HG03342 (cell line): Measurements from ENCODE around the gene MME.
"Not testable (repeated sequence)": the region's sequence is repeated elsewhere in the genome, so short reads cannot be mapped to it uniquely, and the experiment has no call there.

ENCODE experiments used
- ATAC-seq: cut with Tn5 transposase; IDR thresholded peaks from one replicate; pipeline ENCODE4 v1.9.1; 2021; ENCODE audit warnings: mild to moderate bottlenecking, moderate library complexity; ENCODE audit not compliant: unreplicated experiment

MME gene

DNA sequence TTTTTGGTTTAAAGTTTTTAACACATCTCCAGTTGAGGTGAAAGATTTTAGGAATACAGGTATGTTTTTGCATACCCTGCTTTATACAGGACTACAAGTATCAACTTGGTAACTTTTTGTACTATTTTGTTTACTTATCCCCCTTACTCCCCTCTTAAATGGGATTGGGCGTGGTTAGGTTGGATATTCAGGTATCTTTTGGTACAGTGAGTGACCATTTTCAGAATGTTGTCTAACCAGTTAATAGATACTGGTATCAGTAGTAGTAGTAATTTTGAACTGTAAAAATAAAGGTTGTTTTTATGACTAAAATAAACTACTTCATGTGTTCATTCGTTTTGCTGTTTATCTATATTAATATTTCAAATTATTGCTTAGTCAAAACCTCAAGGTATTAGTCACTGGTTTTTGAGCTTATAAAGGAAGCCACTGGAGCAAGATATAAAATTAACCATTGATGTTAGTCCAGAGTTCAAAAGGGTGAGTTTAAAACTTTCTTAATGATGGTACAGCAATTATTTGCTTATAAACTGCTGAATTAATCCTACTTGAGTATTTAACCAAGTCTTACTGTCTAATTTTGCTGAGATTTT lies 3.3 kb downstream of the MME start:
- ATAC-seq: no peak

GRCh38 chr3:155084567-155084966 lies 4.4 kb downstream of the MME start:
- ATAC-seq: no peak

- no peak for ATAC-seq
These were observed 5.9 kb downstream of the MME start for GRCh38 chr3:155086051-155086450.

DNA sequence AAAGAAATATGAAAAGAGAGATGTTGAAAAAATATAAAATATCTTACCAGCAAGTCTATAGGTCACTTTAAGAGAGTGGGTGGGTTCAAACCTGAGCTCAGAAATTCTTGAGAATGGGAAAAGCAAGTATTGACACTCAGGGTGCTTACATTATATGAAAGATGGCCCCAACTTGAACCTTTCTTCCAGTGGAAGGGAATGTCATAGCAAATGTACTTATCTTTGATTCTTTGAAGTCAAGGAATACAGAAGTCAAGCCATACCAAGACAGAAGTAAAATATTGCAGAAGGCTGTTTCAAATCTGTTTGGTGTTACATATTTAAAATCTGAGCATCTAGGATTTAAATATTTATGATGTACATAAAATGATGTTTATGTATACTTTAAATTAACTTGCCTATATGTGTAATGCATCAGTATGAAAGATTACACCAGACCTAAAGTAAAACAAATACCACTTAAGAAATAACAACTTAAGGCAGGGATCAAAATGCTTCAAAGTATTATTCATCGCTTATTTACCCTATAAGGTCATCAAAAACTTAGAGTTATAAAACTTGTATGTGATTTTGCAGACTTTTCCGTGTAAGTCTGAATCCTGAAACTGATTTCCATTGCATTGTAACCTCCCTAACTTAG lies 8.7 kb downstream of the MME start:
- no peak for ATAC-seq

DNA sequence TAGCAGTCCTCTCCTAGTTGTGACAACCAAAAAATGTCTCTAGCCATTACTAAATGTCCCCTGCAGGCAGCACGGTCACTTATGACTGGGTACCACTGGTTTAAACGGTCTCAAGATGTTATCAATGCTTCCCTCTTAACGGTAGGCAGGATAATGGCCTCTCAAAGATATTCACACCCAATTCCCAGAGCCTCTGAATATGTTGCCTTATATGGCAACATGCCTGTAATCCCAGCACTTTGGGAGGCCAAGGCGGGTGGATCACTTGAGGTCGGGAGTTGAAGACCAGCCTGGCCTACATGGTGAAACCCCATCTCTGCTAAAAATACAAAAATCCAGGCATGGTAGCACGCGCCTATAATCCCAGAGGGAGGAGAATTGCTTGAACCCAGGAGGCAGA lies 9.4 kb downstream of the MME start:
- ATAC-seq: no peak

GRCh38 chr3:155093261-155093660 lies 13.1 kb downstream of the MME start:
- ATAC-seq: no peak

- ATAC-seq: no peak
These were observed 16.3 kb downstream of the MME start for GRCh38 chr3:155096303-155097008.

- no peak for ATAC-seq
These were observed 16.9 kb downstream of the MME start for GRCh38 chr3:155097009-155097349.

- ATAC-seq: no peak
These were observed 21.3 kb downstream of the MME start for GRCh38 chr3:155101398-155101797.

DNA sequence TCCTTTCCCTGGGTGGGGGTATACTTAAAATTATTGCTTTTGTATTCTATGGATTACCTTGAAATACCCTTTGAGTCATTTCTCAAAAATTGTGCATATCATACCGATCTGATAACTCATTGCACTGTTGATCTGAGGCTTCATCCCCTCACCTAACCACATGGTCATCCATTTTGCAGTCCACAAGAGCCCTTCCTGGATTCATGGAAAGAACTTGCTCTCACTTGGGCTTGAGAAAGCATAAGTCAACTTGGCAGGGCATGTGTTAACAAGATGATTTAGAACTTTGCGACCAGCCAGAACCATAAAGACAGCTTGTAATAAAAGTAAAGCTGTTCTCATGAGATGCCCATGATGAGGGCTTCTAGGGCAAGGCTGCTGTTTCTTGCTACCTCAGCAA lies 22.2 kb downstream of the MME start:
- ATAC-seq: no peak

GRCh38 chr3:155103686-155104085 lies 23.6 kb downstream of the MME start:
- ATAC-seq: no peak

GRCh38 chr3:155106119-155106518 lies 26.0 kb downstream of the MME start:
- no peak for ATAC-seq

DNA sequence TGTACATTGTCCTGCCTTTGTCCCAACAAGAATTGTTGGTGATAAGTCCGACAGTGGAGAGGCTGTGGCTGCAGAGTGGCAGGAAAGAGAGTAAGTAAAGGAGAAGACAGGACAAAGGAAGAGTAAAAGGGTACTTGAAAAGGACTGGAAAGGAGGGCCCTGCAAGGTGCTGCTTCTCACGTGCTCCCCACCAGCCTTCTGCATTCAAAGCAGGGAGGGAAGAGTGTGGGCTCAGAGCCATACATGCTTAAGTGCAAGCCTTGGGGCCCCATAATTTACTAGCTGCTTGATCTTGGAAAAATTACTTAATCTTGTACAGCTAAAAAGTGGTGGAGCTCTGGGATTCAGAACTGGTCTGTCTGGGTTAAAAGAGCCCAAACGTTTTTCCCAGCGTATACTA lies 29.9 kb downstream of the MME start:
- ATAC-seq: no peak

- ATAC-seq: no peak
These were observed 31.1 kb downstream of the MME start for GRCh38 chr3:155110996-155111901.

DNA sequence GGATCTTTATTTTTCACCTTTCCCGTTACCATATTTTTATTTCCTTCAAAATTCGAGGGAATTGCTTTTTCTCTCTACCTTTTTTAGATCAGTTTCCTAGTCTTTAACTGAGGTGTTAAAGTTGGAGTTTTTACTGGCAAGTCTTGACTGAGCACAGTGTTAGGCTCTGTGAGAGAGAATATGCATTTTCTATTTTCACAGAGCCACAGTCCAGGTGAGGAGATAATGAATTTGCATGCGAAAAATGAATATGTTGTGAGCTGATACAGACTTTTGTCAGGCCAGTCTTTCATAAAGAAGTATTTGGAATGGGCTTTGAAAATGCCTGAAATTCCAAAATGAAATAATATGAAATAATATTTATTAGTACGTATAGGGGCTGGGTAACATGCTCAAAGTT lies 31.9 kb downstream of the MME start:
- no peak for ATAC-seq

GRCh38 chr3:155112661-155113389 lies 32.7 kb downstream of the MME start:
- no peak for ATAC-seq

- ATAC-seq: not testable (repeated sequence)
These were observed 44.6 kb downstream of the MME start for GRCh38 chr3:155124745-155125144.

DNA sequence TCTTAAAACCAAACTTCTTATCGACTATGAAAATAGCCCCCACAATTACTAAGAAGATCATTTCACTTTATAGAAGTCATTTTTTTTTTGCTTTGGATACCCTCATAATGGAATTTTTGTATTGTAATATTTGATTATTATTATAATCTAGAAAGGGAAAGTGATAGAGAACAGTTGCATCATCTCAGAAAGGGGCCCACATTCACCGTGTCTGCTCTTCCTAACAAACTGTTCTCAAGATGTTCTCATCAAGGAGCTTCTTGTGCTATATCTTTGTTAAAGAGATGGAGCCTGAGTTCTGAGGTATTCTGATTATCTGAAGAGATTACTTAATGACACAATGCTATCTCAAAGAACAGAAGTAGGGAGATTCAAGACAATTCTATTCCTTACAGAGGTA lies 49.3 kb downstream of the MME start:
- ATAC-seq: no peak

- ATAC-seq: no peak
These were observed 49.9 kb downstream of the MME start for GRCh38 chr3:155130001-155130400.

- ATAC-seq: peak; percentile 59
These were observed 51.0 kb downstream of the MME start for GRCh38 chr3:155131104-155131503.

DNA sequence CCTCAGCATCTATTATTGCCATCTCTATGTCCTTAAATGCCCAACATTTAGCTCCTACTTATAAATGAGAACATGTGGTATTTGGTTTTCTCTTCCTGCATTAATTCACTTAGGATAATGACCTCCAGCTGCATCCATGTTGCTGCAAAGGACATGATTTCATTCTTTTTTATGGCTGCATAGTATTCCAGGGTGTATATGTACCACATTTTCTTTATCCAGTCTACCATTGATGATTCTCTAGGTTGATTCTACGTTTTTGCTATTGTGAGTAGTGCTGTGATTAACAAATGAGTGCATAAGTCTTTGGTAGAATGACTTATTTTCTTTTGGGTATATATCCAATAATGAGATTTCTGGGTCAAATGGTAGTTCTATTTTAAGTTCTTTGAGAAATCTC lies 54.2 kb downstream of the MME start:
- ATAC-seq: not testable (repeated sequence)
